GM18867 (cell line): ENCODE measurements around the gene PRR19.
"Not testable (repeated sequence)": the region's sequence is repeated elsewhere in the genome, so short reads cannot be mapped to it uniquely, and the experiment has no call there.

Experiments
- ATAC-seq: cut with Tn5 transposase; IDR thresholded peaks from one replicate; pipeline ENCODE4 v1.9.1; 2021; ENCODE audit warnings: mild to moderate bottlenecking, moderate library complexity; ENCODE audit not compliant: unreplicated experiment

The PRR19 gene

GRCh38 chr19:42301646-42302203 is at the start of gene PRR19:
Gene PRR19 (plus strand): TSS chr19:42302132. CDS start chr19:42309585, 7,453 bp downstream.
- ATAC-seq: peak; percentile 20

GRCh38 chr19:42252365-42253244 is 49.3 kb upstream of the PRR19 start:
- ATAC-seq: no peak

GRCh38 chr19:42253245-42254088 is 48.5 kb upstream of the PRR19 start:
- peak; percentile 21 for ATAC-seq

GRCh38 chr19:42254089-42254849 is 47.7 kb upstream of the PRR19 start:
- ATAC-seq: peak; percentile 32

- peak; percentile 60 for ATAC-seq
Observed at GRCh38 chr19:42254850-42255765, 46.8 kb upstream of the PRR19 start, which contains the start of gene ERF. Gene ERF (minus strand): TSS chr19:42255128. CDS start chr19:42254999, 129 bp downstream.

GRCh38 chr19:42255766-42256745 is 45.9 kb upstream of the PRR19 start:
- no peak for ATAC-seq

- ATAC-seq: not testable (repeated sequence)
Observed at GRCh38 chr19:42257842-42258241, 44.1 kb upstream of the PRR19 start.

GRCh38 chr19:42261763-42262162 is 40.2 kb upstream of the PRR19 start:
- no peak for ATAC-seq

GRCh38 chr19:42266105-42266504 is 35.8 kb upstream of the PRR19 start:
- not testable (repeated sequence) for ATAC-seq

- ATAC-seq: not testable (repeated sequence)
Observed at GRCh38 chr19:42266928-42267603, 34.9 kb upstream of the PRR19 start.

- ATAC-seq: no peak
Observed at GRCh38 chr19:42267644-42268141, 34.2 kb upstream of the PRR19 start.

GRCh38 chr19:42268142-42268703 is 33.7 kb upstream of the PRR19 start:
- peak; percentile 57 for ATAC-seq

GRCh38 chr19:42268704-42269477 is 33.0 kb upstream of the PRR19 start, which contains the start of gene CIC:
Gene CIC (plus strand): TSS chr19:42269252. CDS start chr19:42271784, 2,532 bp downstream.
- ATAC-seq: peak; percentile 78

- no peak for ATAC-seq
Observed at GRCh38 chr19:42269478-42270345, 32.2 kb upstream of the PRR19 start.

- ATAC-seq: no peak
Observed at GRCh38 chr19:42270346-42271044, 31.4 kb upstream of the PRR19 start.
